Measurements from ENCODE around the gene ITSN2. TPM values are rescaled to one million over a fixed set of nuclear protein-coding genes. Genes with fewer than 3 reads are reported as not detected.

The ITSN2 gene
- total and polyA plus RNA-seq, 2 of the 8 experiments (the other 6 are each of a cell fraction or from before 2014, with no cell fraction given): 9.3 to 17.0 TPM

- 87% methylated on average over 9 of the region's 9 CpGs; no CpG with 5 or more reads in 1 of the 2 experiments for WGBS, 2 experiments (ENCODE audit: extremely low coverage in 1 of 2, insufficient coverage in 1 of 2, insufficient read length in 1 of 2, insufficient replicate concordance in 2 of 2, low coverage in 1 of 2, low lambda C conversion rate in 2 of 2, missing lambda C conversion rate in 1 of 2)
- TF ChIP-seq PHF8 (conservative IDR thresholded peaks at IDR 0.05; ENCODE audit: low read depth, low read length) (no peak), RNF2 (IDR thresholded peaks at IDR 0.05; ENCODE audit: borderline replicate concordance, low read depth, low read length, missing control alignments, poor library complexity, severe bottlenecking) (no peak), MAFK (IDR thresholded peaks at IDR 0.05; ENCODE audit: low read depth, low read length) (no peak), YY1 (IDR thresholded peaks at IDR 0.05; ENCODE audit: low read depth, low read length) (no peak), GABPA (IDR thresholded peaks at IDR 0.05; ENCODE audit: borderline replicate concordance, insufficient read depth, low read length) (no peak), HDAC6 (IDR thresholded peaks at IDR 0.05; ENCODE audit: low read depth, low read length) (no peak), POLR2A (IDR thresholded peaks at IDR 0.05; ENCODE audit: control extremely low read depth in 1 of 2, low read depth in 2 of 2, low read length in 2 of 2) (no peak), GTF2F1 (IDR thresholded peaks at IDR 0.05; ENCODE audit: borderline replicate concordance, low read depth, low read length) (no peak), USF2 (IDR thresholded peaks at IDR 0.05; ENCODE audit: low read length) (no peak), RXRA (IDR thresholded peaks at IDR 0.05; ENCODE audit: insufficient read depth, low read depth, low read length) (no peak), SUZ12 (IDR thresholded peaks at IDR 0.05; ENCODE audit: low read length) (no peak)
- Histone ChIP-seq H3K27ac (ENCODE audit: low read depth, low read length) (no peak overlapping the region), H3K36me3 (ENCODE audit: control insufficient read depth in 2 of 4, insufficient read depth in 4 of 4, low read length in 3 of 4) (no peaks in the 10 kb centered on the region), H3K9ac (replicated peaks in 1 of 4; ENCODE audit: extremely low read depth in 1 of 4, low read depth in 3 of 4, low read length in 3 of 4) (no peak overlapping the region), H3K9me3 (ENCODE audit: insufficient read depth in 2 of 2, low read depth in 1 of 2, low read length in 1 of 2) (no peaks in the 10 kb centered on the region), H3K23me2 (ENCODE audit: low read depth, low read length) (no peaks in the 10 kb centered on the region), H3K27me3 (replicated peaks in 1 of 4; ENCODE audit: control insufficient read depth in 3 of 4, extremely low read depth in 1 of 4, insufficient read depth in 3 of 4, low read length in 3 of 4) (peaks cover 0 to 2% (median 0%) of the 10 kb centered on the region in 4 experiments; a peak in 3 of 7 replicates), H3K4me3 (ENCODE audit: extremely low read depth in 1 of 4, insufficient read depth in 2 of 4, low read depth in 3 of 4, low read length in 4 of 4) (no peak overlapping the region), H3K79me2 (ENCODE audit: control insufficient read depth in 1 of 2, insufficient read depth in 2 of 2, low read length in 2 of 2) (no peaks in the 10 kb centered on the region), H3K14ac (ENCODE audit: insufficient read length) (no peak overlapping the region), H2BK120ac (replicated peaks; ENCODE audit: low read depth, low read length) (no peak overlapping the region), H2AFZ (ENCODE audit: low read length) (no peak overlapping the region), H4K20me1 (replicated peaks in 1 of 2; ENCODE audit: control insufficient read depth in 1 of 2, insufficient read depth in 2 of 2, low read length in 2 of 2) (no peaks in the 10 kb centered on the region), H2BK5ac (ENCODE audit: low read depth, low read length) (no peak overlapping the region), H3K18ac (ENCODE audit: extremely low read depth, low read length) (no peak overlapping the region), H2BK20ac (ENCODE audit: low read length) (no peak overlapping the region), H4K5ac (ENCODE audit: insufficient read length, low read depth, low read length) (no peak overlapping the region), H3K56ac (replicated peaks; ENCODE audit: insufficient read length, low read depth, low read length) (no peak overlapping the region), H3K79me1 (ENCODE audit: low read depth, low read length) (no peaks in the 10 kb centered on the region), H4K91ac (replicated peaks; ENCODE audit: insufficient read length, low read length) (no peak overlapping the region), H4K8ac (ENCODE audit: extremely low read depth, insufficient read depth, low read length) (no peak overlapping the region), H2BK12ac (ENCODE audit: low read depth, low read length) (no peak overlapping the region), H2AK5ac (ENCODE audit: low read depth, low read length) (no peak overlapping the region), H3K4ac (replicated peaks; ENCODE audit: insufficient read length, low read depth, low read length) (no peak overlapping the region), H2BK15ac (ENCODE audit: low read length) (no peak overlapping the region), H3K4me2 (ENCODE audit: insufficient read depth in 1 of 2, low read depth in 2 of 2, low read length in 2 of 2) (no peak overlapping the region), H3K23ac (ENCODE audit: insufficient read length) (no peak overlapping the region), H3K4me1 (replicated peaks in 1 of 4; ENCODE audit: control insufficient read depth in 3 of 4, insufficient read depth in 4 of 4, low read length in 3 of 4) (no peaks in the 10 kb centered on the region)
- no peak for FAIRE-seq
- peak in 1 of 2 experiments; percentile 29 for DNase-seq (ENCODE audit: low read depth in 1 of 2, low spot score in 2 of 2)
- CTCF ChIA-PET (ENCODE audit: partially characterized antibody): interaction anchor here (1.1 to 2.3 kb wide), 2 partner anchors 10 to 169 kb away, joined by 3 to 9 read pairs; no protein-coding TSS in a partner anchor
- POLR2A ChIA-PET (ENCODE audit: partially characterized antibody): no interaction called here
These were observed 169.2 kb downstream of the ITSN2 start for GRCh38 chr2:24191156-24191555.

All from H1 (cell line).